Measurements from ENCODE around the gene CDK5RAP3. TPM values are rescaled to one million over a fixed set of nuclear protein-coding genes. Genes with fewer than 3 reads are reported as not detected.

The CDK5RAP3 gene
- total and polyA plus RNA-seq, 2 of the 13 experiments (the other 11 are each of a cell fraction or from before 2014, with no cell fraction given) = 128 to 154 TPM

DNA sequence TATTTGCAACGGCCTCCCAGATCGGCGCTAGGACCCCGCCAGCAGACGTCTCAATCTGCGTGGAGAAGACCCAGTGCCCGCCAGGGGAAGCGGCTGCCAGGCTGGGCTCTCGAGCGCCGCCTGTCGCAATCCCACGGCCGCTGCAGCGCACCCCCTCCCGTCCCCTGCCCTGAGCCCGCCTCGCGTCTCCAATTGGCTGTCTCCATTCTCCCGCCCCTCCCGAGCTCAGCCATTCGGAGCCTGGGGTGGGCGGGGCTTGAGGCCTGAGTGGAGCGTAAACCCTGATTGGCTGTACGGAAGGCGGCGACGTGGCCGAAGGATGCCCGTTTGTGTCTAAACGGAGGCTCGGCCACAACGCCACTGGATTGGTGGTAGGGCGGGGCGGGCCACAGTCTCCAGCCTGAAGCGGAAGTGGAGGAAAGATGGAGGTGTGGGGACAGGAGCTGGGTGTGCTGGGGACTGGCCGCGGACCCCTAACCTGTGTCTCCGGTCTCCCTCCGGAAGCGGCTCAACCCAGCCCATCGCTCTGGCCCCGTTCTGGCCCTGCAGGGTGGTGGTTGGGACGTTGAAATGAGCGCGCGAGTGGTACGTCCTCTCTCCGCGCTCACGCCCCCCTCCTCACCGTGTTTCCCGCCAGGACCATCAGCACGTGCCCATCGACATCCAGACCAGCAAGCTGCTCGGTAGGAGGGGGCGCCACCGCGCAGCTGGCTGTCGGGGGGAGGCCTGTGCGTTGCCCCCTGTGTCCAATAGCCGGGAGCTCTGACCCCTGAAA lies at the start of gene CDK5RAP3 (continued):
- TF ChIP-seq, protein P1, sequence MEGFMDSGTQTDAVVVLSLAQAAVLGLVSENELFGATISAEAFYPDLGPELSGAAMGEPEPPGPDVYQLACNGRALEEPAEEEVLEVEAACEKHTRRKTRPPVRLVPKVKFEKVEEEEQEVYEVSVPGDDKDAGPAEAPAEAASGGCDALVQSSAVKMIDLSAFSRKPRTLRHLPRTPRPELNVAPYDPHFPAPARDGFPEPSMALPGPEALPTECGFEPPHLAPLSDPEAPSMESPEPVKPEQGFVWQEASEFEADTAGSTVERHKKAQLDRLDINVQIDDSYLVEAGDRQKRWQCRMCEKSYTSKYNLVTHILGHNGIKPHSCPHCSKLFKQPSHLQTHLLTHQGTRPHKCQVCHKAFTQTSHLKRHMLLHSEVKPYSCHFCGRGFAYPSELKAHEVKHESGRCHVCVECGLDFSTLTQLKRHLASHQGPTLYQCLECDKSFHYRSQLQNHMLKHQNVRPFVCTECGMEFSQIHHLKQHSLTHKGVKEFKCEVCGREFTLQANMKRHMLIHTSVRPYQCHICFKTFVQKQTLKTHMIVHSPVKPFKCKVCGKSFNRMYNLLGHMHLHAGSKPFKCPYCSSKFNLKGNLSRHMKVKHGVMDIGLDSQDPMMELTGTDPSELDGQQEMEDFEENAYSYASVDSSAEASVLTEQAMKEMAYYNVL (CRISPR knock-in tag; IDR thresholded peaks at IDR 0.05; ENCODE audit: borderline replicate concordance) = peak; percentile 65
- TF ChIP-seq MIXL1 (CRISPR knock-in tag; IDR thresholded peaks at IDR 0.05) (peak; percentile 78), SNAI1 (CRISPR knock-in tag; IDR thresholded peaks at IDR 0.05; ENCODE audit: borderline replicate concordance) (no peak; the same call in 1 of the 2 replicates), HDAC1 (CRISPR knock-in tag; IDR thresholded peaks at IDR 0.05) (peak; percentile 79), FOSL2 (CRISPR knock-in tag; IDR thresholded peaks at IDR 0.05) (peak; percentile 35), ZBTB3 (CRISPR knock-in tag; IDR thresholded peaks at IDR 0.05; ENCODE audit: borderline replicate concordance, low read depth) (peak; percentile 21; the same call in 1 of the 2 replicates), HOXD1 (CRISPR knock-in tag; IDR thresholded peaks at IDR 0.05) (peak; percentile 91), ZNF205 (CRISPR knock-in tag; IDR thresholded peaks at IDR 0.05) (peak; percentile 65), ZNF749 (CRISPR knock-in tag; IDR thresholded peaks at IDR 0.05; ENCODE audit: borderline replicate concordance) (peak; percentile 99), FOXK2 (IDR thresholded peaks at IDR 0.05) (no peak), ZBTB20 (CRISPR knock-in tag; IDR thresholded peaks at IDR 0.05; ENCODE audit: borderline replicate concordance, low read depth) (peak; percentile 93), ZNF777 (CRISPR knock-in tag; IDR thresholded peaks at IDR 0.05) (peak; percentile 64), ZNF713 (CRISPR knock-in tag; IDR thresholded peaks at IDR 0.05) (no peak), RELA (CRISPR knock-in tag; IDR thresholded peaks at IDR 0.05) (peak; percentile 64; the same call in 1 of the 2 replicates), ZNF343 (CRISPR knock-in tag; IDR thresholded peaks at IDR 0.05) (peak; percentile 36; the same call in 1 of the 2 replicates), KLF15 (CRISPR knock-in tag; IDR thresholded peaks at IDR 0.05; ENCODE audit: borderline replicate concordance) (peak; percentile 32), ZNF614 (CRISPR knock-in tag; IDR thresholded peaks at IDR 0.05; ENCODE audit: borderline replicate concordance) (peak; percentile 62), TMF1 (CRISPR knock-in tag; IDR thresholded peaks at IDR 0.05; ENCODE audit: low read depth) (peak; percentile 99)
- TF ChIP-seq, protein P2, sequence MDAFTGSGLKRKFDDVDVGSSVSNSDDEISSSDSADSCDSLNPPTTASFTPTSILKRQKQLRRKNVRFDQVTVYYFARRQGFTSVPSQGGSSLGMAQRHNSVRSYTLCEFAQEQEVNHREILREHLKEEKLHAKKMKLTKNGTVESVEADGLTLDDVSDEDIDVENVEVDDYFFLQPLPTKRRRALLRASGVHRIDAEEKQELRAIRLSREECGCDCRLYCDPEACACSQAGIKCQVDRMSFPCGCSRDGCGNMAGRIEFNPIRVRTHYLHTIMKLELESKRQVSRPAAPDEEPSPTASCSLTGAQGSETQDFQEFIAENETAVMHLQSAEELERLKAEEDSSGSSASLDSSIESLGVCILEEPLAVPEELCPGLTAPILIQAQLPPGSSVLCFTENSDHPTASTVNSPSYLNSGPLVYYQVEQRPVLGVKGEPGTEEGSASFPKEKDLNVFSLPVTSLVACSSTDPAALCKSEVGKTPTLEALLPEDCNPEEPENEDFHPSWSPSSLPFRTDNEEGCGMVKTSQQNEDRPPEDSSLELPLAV (CRISPR knock-in tag; conservative IDR thresholded peaks at IDR 0.05; ENCODE audit: low read depth) = peak; percentile 85; the same call in 1 of the 2 replicates
- TF ChIP-seq, protein P3, sequence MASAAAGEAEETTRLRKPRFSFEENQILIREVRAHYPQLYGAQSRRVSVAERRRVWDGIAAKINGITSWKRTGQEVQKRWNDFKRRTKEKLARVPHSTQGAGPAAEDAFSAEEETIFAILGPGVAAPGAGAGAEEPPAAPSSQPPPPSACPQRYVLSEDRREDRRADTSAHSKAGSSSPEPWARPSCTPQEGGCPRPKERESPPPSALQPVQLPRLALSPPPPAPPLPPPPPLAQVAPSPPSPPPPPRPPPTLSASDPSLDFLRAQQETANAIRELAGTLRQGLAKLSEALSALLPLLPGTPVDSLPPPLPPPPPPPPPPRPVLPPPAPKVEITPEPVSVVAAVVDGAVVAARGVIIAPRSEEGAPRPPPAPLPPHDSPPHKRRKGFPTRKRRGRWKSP (CRISPR knock-in tag; IDR thresholded peaks at IDR 0.05) = peak; percentile 85; the same call in 1 of the 2 replicates
- TF ChIP-seq, protein P4, sequence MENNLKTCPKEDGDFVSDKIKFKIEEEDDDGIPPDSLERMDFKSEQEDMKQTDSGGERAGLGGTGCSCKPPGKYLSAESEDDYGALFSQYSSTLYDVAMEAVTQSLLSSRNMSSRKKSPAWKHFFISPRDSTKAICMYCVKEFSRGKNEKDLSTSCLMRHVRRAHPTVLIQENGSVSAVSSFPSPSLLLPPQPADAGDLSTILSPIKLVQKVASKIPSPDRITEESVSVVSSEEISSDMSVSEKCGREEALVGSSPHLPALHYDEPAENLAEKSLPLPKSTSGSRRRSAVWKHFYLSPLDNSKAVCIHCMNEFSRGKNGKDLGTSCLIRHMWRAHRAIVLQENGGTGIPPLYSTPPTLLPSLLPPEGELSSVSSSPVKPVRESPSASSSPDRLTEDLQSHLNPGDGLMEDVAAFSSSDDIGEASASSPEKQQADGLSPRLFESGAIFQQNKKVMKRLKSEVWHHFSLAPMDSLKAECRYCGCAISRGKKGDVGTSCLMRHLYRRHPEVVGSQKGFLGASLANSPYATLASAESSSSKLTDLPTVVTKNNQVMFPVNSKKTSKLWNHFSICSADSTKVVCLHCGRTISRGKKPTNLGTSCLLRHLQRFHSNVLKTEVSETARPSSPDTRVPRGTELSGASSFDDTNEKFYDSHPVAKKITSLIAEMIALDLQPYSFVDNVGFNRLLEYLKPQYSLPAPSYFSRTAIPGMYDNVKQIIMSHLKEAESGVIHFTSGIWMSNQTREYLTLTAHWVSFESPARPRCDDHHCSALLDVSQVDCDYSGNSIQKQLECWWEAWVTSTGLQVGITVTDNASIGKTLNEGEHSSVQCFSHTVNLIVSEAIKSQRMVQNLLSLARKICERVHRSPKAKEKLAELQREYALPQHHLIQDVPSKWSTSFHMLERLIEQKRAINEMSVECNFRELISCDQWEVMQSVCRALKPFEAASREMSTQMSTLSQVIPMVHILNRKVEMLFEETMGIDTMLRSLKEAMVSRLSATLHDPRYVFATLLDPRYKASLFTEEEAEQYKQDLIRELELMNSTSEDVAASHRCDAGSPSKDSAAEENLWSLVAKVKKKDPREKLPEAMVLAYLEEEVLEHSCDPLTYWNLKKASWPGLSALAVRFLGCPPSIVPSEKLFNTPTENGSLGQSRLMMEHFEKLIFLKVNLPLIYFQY (CRISPR knock-in tag; IDR thresholded peaks at IDR 0.05; ENCODE audit: borderline replicate concordance) = peak; percentile 82
